ENCODE results near the gene UBE2L5. TPM values are rescaled to one million over a fixed set of nuclear protein-coding genes. Genes with fewer than 3 reads are reported as not detected.

Gene UBE2L5
- total and polyA plus RNA-seq, 3 donors from 2014 or later: 33.4 to 108 (median 36.4) TPM

GRCh38 chr13:30418717-30419459 is 3.4 kb upstream of the UBE2L5 start:
- DNase-seq: no peak
- no peaks in the 10 kb centered on the region for H3K27me3 ChIP-seq
- intact Hi-C loops (cut with DNase I; ENCODE audit: low total_unique reads): no loop called here
- peaks cover 3% of the 10 kb centered on the region for H3K4me1 ChIP-seq
- no peaks in the 10 kb centered on the region for H3K9me3 ChIP-seq
- WGBS, 2 donors: 82 to 83% methylated on average over 9 of the region's 9 CpGs
- no peak overlapping the region for H3K27ac ChIP-seq
- TF ChIP-seq, protein P1, sequence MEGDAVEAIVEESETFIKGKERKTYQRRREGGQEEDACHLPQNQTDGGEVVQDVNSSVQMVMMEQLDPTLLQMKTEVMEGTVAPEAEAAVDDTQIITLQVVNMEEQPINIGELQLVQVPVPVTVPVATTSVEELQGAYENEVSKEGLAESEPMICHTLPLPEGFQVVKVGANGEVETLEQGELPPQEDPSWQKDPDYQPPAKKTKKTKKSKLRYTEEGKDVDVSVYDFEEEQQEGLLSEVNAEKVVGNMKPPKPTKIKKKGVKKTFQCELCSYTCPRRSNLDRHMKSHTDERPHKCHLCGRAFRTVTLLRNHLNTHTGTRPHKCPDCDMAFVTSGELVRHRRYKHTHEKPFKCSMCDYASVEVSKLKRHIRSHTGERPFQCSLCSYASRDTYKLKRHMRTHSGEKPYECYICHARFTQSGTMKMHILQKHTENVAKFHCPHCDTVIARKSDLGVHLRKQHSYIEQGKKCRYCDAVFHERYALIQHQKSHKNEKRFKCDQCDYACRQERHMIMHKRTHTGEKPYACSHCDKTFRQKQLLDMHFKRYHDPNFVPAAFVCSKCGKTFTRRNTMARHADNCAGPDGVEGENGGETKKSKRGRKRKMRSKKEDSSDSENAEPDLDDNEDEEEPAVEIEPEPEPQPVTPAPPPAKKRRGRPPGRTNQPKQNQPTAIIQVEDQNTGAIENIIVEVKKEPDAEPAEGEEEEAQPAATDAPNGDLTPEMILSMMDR (IDR thresholded peaks at IDR 0.05): no peak
- TF ChIP-seq POLR2A (IDR thresholded peaks at IDR 0.05): no peak
- H3K4me3 ChIP-seq: no peak overlapping the region
- H3K36me3 ChIP-seq (ENCODE audit: low read depth, missing control alignments): no peaks in the 10 kb centered on the region

DNA sequence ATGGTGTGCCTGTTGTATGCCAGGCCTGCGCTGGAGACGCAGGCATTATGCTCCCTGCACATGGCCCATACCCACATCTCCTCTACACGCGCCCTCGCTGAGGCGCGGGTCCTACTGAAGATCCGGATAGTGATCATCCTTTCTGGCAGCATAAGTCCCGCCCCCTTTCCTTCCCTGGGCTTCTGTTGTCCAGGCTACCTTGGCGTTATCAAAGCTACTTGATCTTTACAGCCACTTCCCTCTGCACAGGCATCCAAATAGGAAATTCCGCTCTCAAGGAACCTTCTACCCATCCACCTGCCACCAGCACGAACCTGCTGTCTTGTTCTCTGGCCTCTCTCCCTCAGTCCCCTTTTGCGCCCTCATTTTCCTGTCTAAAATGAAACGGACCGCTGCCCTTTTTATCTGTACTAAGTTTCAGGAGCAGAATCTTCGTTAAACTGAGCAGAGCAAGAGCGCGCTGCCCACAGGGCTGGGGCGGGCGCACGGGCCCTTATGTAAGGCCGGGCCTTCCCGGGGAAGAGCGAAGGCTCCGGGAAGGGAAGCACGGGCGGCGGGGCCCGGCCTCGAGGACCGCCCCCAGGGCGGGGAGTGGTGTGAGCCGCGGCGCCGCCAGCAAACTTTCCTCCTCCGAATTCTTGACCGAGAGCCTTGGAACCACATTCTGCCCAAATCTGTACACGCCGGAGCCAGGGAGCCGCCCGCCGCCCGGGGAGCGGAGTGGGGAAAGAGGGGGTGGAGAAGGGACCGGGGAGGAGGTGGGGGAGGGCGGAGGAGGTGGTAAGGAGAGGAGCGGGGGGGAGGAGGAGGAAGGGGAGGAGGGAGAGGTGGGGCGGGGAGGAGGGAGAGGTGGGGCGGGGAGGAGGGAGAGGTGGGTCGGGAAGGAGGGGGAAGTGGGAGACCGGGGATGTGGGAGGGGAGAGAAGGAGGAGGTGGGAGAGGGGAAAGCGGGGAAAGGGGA is 920 bp upstream of the UBE2L5 start:
- H3K9me3 ChIP-seq: no peaks in the 10 kb centered on the region
- intact Hi-C loops (cut with DNase I; ENCODE audit: low total_unique reads): no loop called here
- H3K4me3 ChIP-seq: peak overlapping the region; percentile 58 to 70
- peak overlapping the region; percentile 90 to 91 for H3K27ac ChIP-seq
- H3K4me1 ChIP-seq: peaks cover 3% of the 10 kb centered on the region
- no peaks in the 10 kb centered on the region for H3K36me3 ChIP-seq (ENCODE audit: low read depth, missing control alignments)
- DNase-seq: peak; percentile 81
- TF ChIP-seq, protein P1 (IDR thresholded peaks at IDR 0.05): no peak
- TF ChIP-seq POLR2A (IDR thresholded peaks at IDR 0.05): no peak
- no peaks in the 10 kb centered on the region for H3K27me3 ChIP-seq
- WGBS, 2 donors: 5 to 9% methylated on average over 20 to 41 of the region's 53 CpGs

DNA sequence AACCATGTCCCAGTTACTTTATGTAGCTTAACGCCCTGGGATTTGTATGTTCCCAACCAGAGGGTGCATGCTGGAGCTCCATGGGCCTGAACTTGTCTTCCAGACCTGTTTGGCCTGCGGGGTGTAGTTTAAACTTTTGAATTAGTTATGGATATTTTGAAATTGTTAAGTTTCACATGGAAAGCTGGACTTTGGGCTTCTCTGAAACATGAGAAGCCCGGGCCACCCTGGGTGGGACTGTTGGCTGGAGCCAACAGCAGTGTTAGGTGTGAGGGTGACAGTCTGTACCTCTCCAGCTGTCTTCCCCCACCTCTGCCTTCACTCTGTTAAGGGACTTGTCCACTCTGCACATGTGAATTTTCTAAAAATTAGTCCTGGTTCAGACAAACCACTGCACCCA is 1.6 kb downstream of the UBE2L5 start:
- TF ChIP-seq, protein P1 (IDR thresholded peaks at IDR 0.05): no peak
- Histone ChIP-seq H3K4me3 (no peak overlapping the region), H3K27ac (no peak overlapping the region), H3K36me3 (ENCODE audit: low read depth, missing control alignments) (no peaks in the 10 kb centered on the region), H3K9me3 (no peaks in the 10 kb centered on the region), H3K4me1 (peaks cover 3% of the 10 kb centered on the region), H3K27me3 (no peaks in the 10 kb centered on the region)
- 90% methylated on average over 3 of the region's 3 CpGs for WGBS, 2 donors
- no peak for DNase-seq
- intact Hi-C loops (cut with DNase I; ENCODE audit: low total_unique reads): no loop called here

DNA sequence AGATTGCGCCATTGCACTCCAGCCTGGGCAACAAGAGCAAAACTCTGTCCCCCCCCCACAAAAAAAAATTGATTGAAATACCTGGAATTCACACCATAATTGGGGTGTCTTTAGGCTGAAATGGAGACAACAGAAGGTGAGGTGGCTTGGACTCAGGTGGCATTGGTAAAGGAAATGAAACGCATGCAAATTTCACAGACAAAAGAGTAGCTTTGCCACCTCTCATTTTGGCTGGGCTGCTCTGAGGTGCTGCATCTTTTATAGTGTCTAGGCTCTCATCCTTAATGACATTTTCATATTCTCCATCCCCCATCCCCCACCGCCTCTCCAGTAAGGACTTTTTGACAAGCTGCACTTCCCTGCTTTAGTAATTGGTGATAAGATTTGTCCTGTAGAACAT is 6.9 kb downstream of the UBE2L5 start:
- WGBS, 2 donors: 88 to 90% methylated on average over 3 of the region's 3 CpGs
- Histone ChIP-seq H3K9me3 (no peaks in the 10 kb centered on the region), H3K27ac (no peak overlapping the region), H3K27me3 (no peaks in the 10 kb centered on the region), H3K4me1 (no peaks in the 10 kb centered on the region), H3K36me3 (ENCODE audit: low read depth, missing control alignments) (no peaks in the 10 kb centered on the region), H3K4me3 (no peak overlapping the region)
- no peak for TF ChIP-seq POLR2A (IDR thresholded peaks at IDR 0.05)
- TF ChIP-seq, protein P1 (IDR thresholded peaks at IDR 0.05): no peak
- DNase-seq: no peak
- intact Hi-C loops (cut with DNase I; ENCODE audit: low total_unique reads): no loop called here

Measured in testis (tissue), 3 donors.